ENCODE results near the gene NTF3.

- TF ChIP-seq, protein P1, sequence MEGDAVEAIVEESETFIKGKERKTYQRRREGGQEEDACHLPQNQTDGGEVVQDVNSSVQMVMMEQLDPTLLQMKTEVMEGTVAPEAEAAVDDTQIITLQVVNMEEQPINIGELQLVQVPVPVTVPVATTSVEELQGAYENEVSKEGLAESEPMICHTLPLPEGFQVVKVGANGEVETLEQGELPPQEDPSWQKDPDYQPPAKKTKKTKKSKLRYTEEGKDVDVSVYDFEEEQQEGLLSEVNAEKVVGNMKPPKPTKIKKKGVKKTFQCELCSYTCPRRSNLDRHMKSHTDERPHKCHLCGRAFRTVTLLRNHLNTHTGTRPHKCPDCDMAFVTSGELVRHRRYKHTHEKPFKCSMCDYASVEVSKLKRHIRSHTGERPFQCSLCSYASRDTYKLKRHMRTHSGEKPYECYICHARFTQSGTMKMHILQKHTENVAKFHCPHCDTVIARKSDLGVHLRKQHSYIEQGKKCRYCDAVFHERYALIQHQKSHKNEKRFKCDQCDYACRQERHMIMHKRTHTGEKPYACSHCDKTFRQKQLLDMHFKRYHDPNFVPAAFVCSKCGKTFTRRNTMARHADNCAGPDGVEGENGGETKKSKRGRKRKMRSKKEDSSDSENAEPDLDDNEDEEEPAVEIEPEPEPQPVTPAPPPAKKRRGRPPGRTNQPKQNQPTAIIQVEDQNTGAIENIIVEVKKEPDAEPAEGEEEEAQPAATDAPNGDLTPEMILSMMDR (IDR thresholded peaks at IDR 0.05) = no peak
- no peak for TF ChIP-seq EP300 (IDR thresholded peaks at IDR 0.05)
- TF ChIP-seq POLR2AphosphoS5 (IDR thresholded peaks at IDR 0.05) = no peak
Measured at GRCh38 chr12:5513406-5513805, 81.5 kb downstream of the NTF3 start.
